ENCODE data around the gene ABAT. TPM values are rescaled to one million over a fixed set of nuclear protein-coding genes. Genes with fewer than 3 reads are reported as not detected.
"Not testable (repeated sequence)": the region's sequence is repeated elsewhere in the genome, so short reads cannot be mapped to it uniquely, and the experiment has no call there.

ABAT gene
- total RNA-seq, 1 donor from 2014 or later, result 70.9 TPM

DNA sequence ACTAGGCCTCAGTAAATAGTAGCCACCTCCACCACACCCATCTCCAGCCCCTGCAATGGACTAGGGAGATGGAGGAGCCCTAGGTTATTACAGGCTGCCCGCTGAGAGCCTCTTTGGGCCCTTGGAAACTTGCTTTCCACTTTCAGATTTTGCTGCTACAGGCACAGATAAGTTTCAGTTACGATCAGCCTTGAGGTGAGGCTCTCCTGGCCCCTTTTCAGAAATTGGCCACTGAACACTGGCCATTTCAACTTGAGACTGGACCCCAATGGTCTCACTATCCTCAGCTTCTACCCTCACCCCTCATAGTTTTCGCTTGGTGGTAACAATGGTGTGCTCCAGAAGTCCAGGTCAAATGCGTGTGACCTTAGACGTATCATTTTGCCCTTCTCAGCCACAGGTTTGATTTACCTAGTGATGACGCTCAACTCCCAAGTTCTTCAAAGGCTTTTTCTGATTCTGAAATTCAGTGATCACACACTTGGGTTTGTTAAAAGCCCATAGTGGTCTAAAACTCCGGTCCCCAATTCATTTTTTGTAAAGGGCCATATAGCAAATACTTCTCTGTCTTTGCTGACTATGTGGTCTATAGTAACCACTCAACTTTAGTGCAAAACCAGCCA lies 124.2 kb downstream of the ABAT start:
- peaks cover 4% of the 10 kb centered on the region for H3K36me3 Mint-ChIP-seq (ENCODE audit: unreplicated experiment)
- H3K27me3 Mint-ChIP-seq (ENCODE audit: unreplicated experiment), result peaks cover 2% of the 10 kb centered on the region
- no peak for DNase-seq
- H3K4me1 Mint-ChIP-seq (ENCODE audit: low read depth, unreplicated experiment), result peaks cover 11% of the 10 kb centered on the region
- peak overlapping the region; percentile 35 for H3K27ac Mint-ChIP-seq (ENCODE audit: unreplicated experiment)
- TF ChIP-seq CTCF (IDR thresholded peaks at IDR 0.05; ENCODE audit: partially characterized antibody, unreplicated experiment), result no peak
- peak overlapping the region; percentile 95 for H3K4me3 Mint-ChIP-seq (ENCODE audit: unreplicated experiment)
- peaks cover 2% of the 10 kb centered on the region for H3K9me3 Mint-ChIP-seq (ENCODE audit: unreplicated experiment)

DNA sequence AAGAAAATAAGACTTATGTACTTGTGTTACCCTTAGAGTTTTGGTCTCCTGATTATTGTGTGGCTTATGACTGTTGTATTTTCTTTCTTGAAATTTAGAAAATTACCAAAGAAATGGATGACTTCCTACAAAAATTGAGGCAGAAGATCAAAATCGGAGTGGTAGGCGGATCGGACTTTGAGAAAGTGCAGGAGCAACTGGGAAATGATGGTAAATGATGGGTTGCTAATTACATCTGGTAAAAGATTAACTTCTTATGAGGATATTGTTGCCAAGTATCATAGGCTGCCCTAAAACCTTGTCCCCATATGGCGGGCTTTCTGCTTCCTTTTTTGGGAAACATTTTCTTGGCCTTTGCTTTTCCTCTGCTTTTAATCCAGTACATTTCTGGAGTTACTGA lies 127.3 kb downstream of the ABAT start:
- DNase-seq, result no peak
- H3K4me3 Mint-ChIP-seq (ENCODE audit: unreplicated experiment), result no peak overlapping the region

DNA sequence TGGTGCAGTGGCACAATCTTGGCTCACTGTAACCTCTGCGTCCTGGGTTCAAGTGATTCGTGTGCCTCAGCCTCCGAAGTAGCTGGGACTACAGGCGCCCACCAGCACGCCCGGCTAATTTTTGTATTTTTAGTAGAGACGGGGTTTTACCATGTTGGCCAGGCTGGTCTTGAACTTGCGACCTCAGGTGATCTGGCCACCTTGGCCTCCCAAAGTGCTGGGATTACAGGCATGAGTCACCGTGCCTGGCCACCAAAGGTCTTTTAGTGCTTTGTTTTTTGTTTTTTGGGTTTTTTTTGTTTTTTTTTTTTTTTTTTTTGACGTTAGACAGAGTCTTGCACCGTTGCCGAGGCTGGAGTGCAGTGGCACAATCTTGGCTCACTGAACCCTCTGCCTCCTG lies 129.3 kb downstream of the ABAT start:
- H3K9me3 Mint-ChIP-seq (ENCODE audit: unreplicated experiment); H3K27me3 Mint-ChIP-seq (ENCODE audit: unreplicated experiment); H3K36me3 Mint-ChIP-seq (ENCODE audit: unreplicated experiment); H3K4me1 Mint-ChIP-seq (ENCODE audit: low read depth, unreplicated experiment); H3K27ac Mint-ChIP-seq (ENCODE audit: unreplicated experiment); DNase-seq; H3K4me3 Mint-ChIP-seq (ENCODE audit: unreplicated experiment): not testable (repeated sequence)

More for the DNA sequence above, 127.3 kb downstream of the ABAT start:
- Mint-ChIP-seq H3K36me3 (ENCODE audit: unreplicated experiment) (peaks cover 4% of the 10 kb centered on the region), H3K4me1 (ENCODE audit: low read depth, unreplicated experiment) (peaks cover 11% of the 10 kb centered on the region), H3K9me3 (ENCODE audit: unreplicated experiment) (peaks cover 2% of the 10 kb centered on the region), H3K27ac (ENCODE audit: unreplicated experiment) (no peak overlapping the region), H3K27me3 (ENCODE audit: unreplicated experiment) (peaks cover 2% of the 10 kb centered on the region)
- TF ChIP-seq CTCF (IDR thresholded peaks at IDR 0.05; ENCODE audit: partially characterized antibody, unreplicated experiment), result no peak

DNA sequence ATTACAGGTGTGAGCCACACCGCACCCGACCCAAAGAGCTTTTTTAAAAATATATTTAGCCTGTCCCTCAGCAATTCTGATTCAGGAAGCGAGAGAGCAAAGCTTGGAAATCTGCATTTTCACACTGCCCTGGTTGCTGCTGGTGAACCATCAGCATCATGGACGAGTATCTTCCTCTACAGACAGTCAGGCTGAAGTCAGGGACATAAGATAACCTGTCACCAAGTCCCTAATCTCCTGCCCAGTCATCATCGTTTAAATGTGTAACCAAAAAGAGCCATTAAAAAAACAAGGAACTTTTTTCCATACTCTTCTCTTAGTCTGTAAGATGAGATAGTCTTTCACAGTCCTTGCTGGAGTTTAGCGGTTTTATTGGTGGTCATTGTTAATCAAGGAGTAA lies 129.9 kb downstream of the ABAT start:
- Mint-ChIP-seq H3K4me3 (ENCODE audit: unreplicated experiment) (no peak overlapping the region), H3K9me3 (ENCODE audit: unreplicated experiment) (no peaks in the 10 kb centered on the region), H3K27me3 (ENCODE audit: unreplicated experiment) (no peaks in the 10 kb centered on the region), H3K27ac (ENCODE audit: unreplicated experiment) (no peak overlapping the region), H3K36me3 (ENCODE audit: unreplicated experiment) (no peaks in the 10 kb centered on the region), H3K4me1 (ENCODE audit: low read depth, unreplicated experiment) (no peaks in the 10 kb centered on the region)
- DNase-seq, result no peak
- TF ChIP-seq CTCF (IDR thresholded peaks at IDR 0.05; ENCODE audit: partially characterized antibody, unreplicated experiment), result no peak

- DNase-seq, result no peak
- TF ChIP-seq CTCF (IDR thresholded peaks at IDR 0.05; ENCODE audit: partially characterized antibody, unreplicated experiment), result no peak
- Mint-ChIP-seq H3K4me3 (ENCODE audit: unreplicated experiment) (no peak overlapping the region), H3K27me3 (ENCODE audit: unreplicated experiment) (no peaks in the 10 kb centered on the region), H3K36me3 (ENCODE audit: unreplicated experiment) (no peaks in the 10 kb centered on the region), H3K9me3 (ENCODE audit: unreplicated experiment) (no peaks in the 10 kb centered on the region), H3K27ac (ENCODE audit: unreplicated experiment) (no peak overlapping the region), H3K4me1 (ENCODE audit: low read depth, unreplicated experiment) (no peaks in the 10 kb centered on the region)
These were observed 132.0 kb downstream of the ABAT start for GRCh38 chr16:8806272-8806983.

All from glutamatergic neuron (in vitro differentiated cells).